Immature natural killer cell (primary cell): ENCODE measurements around the gene IMMP2L. TPM values are rescaled to one million over a fixed set of nuclear protein-coding genes. Genes with fewer than 3 reads are reported as not detected.

Experiments used
- DNase-seq, 3 donors: peaks; one replicate each; pipeline ENCODE4 v3.0.0; 2022; ENCODE audit warnings: mixed read lengths in 1 of 3
- H3K27ac Mint-ChIP-seq, 6 donors: one replicate each; pipeline ENCODE4 v1.8.0; 2020; ENCODE audit warnings: mixed read lengths in 6 of 6, mild to moderate bottlenecking in 5 of 6, inconsistent platforms in 4 of 6, moderate library complexity in 3 of 6
- H3K27me3 Mint-ChIP-seq, 3 donors: one replicate each; pipeline ENCODE4 v1.8.0; 2020 to 2021; ENCODE audit warnings: low read depth in 3 of 3, mild to moderate bottlenecking in 3 of 3, mixed read lengths in 3 of 3, moderate library complexity in 3 of 3, inconsistent platforms in 1 of 3
- H3K36me3 Mint-ChIP-seq, 3 donors: one replicate each; pipeline ENCODE4 v1.8.0; 2020; ENCODE audit warnings: mixed read lengths in 3 of 3, inconsistent platforms in 2 of 3, mild to moderate bottlenecking in 2 of 3
- H3K4me1 Mint-ChIP-seq, 2 donors: one replicate each; pipeline ENCODE4 v1.8.0; 2020; ENCODE audit warnings: inconsistent platforms in 2 of 2, mild to moderate bottlenecking in 2 of 2, mixed read lengths in 2 of 2, moderate library complexity in 1 of 2
- H3K4me3 Mint-ChIP-seq, 5 donors: one replicate each; pipeline ENCODE4 v1.8.0; 2020; ENCODE audit warnings: mild to moderate bottlenecking in 5 of 5, mixed read lengths in 5 of 5, inconsistent platforms in 3 of 5, moderate library complexity in 3 of 5
- H3K9me3 Mint-ChIP-seq, 6 donors: one replicate each; pipeline ENCODE4 v1.8.0; 2020; ENCODE audit warnings: mild to moderate bottlenecking in 6 of 6, mixed read lengths in 6 of 6, inconsistent platforms in 4 of 6, moderate library complexity in 3 of 6
- polyA plus RNA-seq, 3 donors: library from polyadenylated mRNA; unstranded; fragments of 300-500 nt; fragmentation: Illumina TruSeq; gene quantifications; one replicate each; pipeline ENCODE4 v1.2.3, GENCODE V29; 2021

The IMMP2L gene
- polyA plus RNA-seq, 3 donors from 2014 or later, result 17.0 to 20.7 TPM; not detected in 1

DNA sequence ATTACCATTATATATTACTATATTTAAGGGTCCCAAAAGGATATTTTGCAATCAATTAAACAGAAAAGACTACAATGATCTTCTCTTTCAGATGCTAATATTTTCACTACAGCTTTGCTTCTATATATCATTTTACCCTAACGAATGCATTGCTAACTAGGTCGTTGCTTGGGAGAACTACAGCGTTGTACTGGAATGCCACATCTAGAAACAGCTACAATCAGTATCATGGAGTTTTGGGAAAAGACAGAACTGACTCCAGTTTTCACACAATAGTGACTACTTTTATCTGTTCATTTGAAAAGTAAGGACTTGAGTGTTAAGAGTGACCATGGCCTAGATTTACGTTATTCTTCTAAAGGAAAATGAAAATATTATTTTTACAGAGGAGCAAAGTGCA lies 432.9 kb downstream of the IMMP2L start:
- no peak for DNase-seq
- peaks cover 0 to 2% (median 0%) of the 10 kb centered on the region in 3 donors for H3K27me3 Mint-ChIP-seq
- peaks cover 0 to 3% (median 0%) of the 10 kb centered on the region in 6 donors for H3K9me3 Mint-ChIP-seq
- no peaks in the 10 kb centered on the region for H3K36me3 Mint-ChIP-seq
- no peak overlapping the region for H3K27ac Mint-ChIP-seq
- no peaks in the 10 kb centered on the region for H3K4me1 Mint-ChIP-seq
- H3K4me3 Mint-ChIP-seq, result no peak overlapping the region

DNA sequence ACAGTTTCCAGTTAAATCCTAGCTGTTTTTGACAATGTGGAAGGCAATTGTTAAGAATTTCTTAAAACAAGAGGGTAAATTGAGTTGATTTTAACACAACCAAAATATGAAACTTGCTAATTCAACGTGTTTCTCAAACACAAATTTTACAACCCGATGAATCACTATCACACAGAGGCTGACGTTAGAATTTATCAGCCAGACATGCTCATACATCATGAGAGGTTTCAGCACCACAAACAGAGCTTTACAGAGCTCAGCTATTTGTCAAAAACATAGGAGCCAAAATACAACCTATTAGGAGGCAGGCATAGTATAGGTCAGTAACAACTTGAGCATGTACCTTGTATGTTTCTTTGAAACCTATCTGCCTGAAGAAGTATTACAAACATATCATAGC lies 435.3 kb downstream of the IMMP2L start:
- DNase-seq, result no peak
- Mint-ChIP-seq H3K36me3 (no peaks in the 10 kb centered on the region), H3K27ac (no peak overlapping the region), H3K9me3 (peaks cover 0 to 9% (median 2%) of the 10 kb centered on the region in 6 donors), H3K27me3 (peaks cover 0 to 2% (median 0%) of the 10 kb centered on the region in 3 donors), H3K4me1 (no peaks in the 10 kb centered on the region), H3K4me3 (no peak overlapping the region)

- Mint-ChIP-seq H3K27me3 (peaks cover 0 to 3% (median 0%) of the 10 kb centered on the region in 3 donors), H3K36me3 (peaks cover 0 to 3% (median 0%) of the 10 kb centered on the region in 3 donors), H3K4me1 (no peaks in the 10 kb centered on the region), H3K4me3 (no peak overlapping the region), H3K27ac (no peak overlapping the region), H3K9me3 (peaks cover 0 to 6% (median 2%) of the 10 kb centered on the region in 6 donors)
- DNase-seq, result no peak
Measured at GRCh38 chr7:111115966-111116365, 446.3 kb downstream of the IMMP2L start.

- H3K36me3 Mint-ChIP-seq, result peaks cover 0 to 3% (median 0%) of the 10 kb centered on the region in 3 donors
- peaks cover 0 to 5% (median 2%) of the 10 kb centered on the region in 6 donors for H3K9me3 Mint-ChIP-seq
- no peak overlapping the region for H3K27ac Mint-ChIP-seq
- H3K27me3 Mint-ChIP-seq, result peaks cover 0 to 3% (median 0%) of the 10 kb centered on the region in 3 donors
- H3K4me3 Mint-ChIP-seq, result no peak overlapping the region
- no peak for DNase-seq
- no peaks in the 10 kb centered on the region for H3K4me1 Mint-ChIP-seq
Measured at GRCh38 chr7:111113263-111114017, 448.9 kb downstream of the IMMP2L start.

- peaks cover 0 to 3% (median 0%) of the 10 kb centered on the region in 3 donors for H3K36me3 Mint-ChIP-seq
- H3K27ac Mint-ChIP-seq, result no peak overlapping the region
- DNase-seq, result no peak
- no peak overlapping the region for H3K4me3 Mint-ChIP-seq
- peaks cover 0 to 5% (median 2%) of the 10 kb centered on the region in 6 donors for H3K9me3 Mint-ChIP-seq
- peaks cover 0 to 3% (median 0%) of the 10 kb centered on the region in 3 donors for H3K27me3 Mint-ChIP-seq
- no peaks in the 10 kb centered on the region for H3K4me1 Mint-ChIP-seq
Measured at GRCh38 chr7:111112439-111112838, 449.9 kb downstream of the IMMP2L start.

GRCh38 chr7:111108496-111108895 lies 453.8 kb downstream of the IMMP2L start:
- DNase-seq, result no peak
- Mint-ChIP-seq H3K27me3 (peaks cover 0 to 3% (median 3%) of the 10 kb centered on the region in 3 donors), H3K36me3 (peaks cover 0 to 3% (median 0%) of the 10 kb centered on the region in 3 donors), H3K4me3 (no peak overlapping the region), H3K27ac (no peak overlapping the region), H3K9me3 (peaks cover 0 to 5% (median 2%) of the 10 kb centered on the region in 6 donors), H3K4me1 (no peaks in the 10 kb centered on the region)

- Mint-ChIP-seq H3K9me3 (peaks cover 0 to 6% (median 3%) of the 10 kb centered on the region in 6 donors), H3K4me1 (no peaks in the 10 kb centered on the region), H3K4me3 (no peak overlapping the region), H3K27me3 (peaks cover 0 to 3% (median 3%) of the 10 kb centered on the region in 3 donors), H3K27ac (no peak overlapping the region), H3K36me3 (peaks cover 0 to 3% (median 0%) of the 10 kb centered on the region in 3 donors)
- no peak for DNase-seq
Measured at GRCh38 chr7:111108000-111108399, 454.3 kb downstream of the IMMP2L start.

DNA sequence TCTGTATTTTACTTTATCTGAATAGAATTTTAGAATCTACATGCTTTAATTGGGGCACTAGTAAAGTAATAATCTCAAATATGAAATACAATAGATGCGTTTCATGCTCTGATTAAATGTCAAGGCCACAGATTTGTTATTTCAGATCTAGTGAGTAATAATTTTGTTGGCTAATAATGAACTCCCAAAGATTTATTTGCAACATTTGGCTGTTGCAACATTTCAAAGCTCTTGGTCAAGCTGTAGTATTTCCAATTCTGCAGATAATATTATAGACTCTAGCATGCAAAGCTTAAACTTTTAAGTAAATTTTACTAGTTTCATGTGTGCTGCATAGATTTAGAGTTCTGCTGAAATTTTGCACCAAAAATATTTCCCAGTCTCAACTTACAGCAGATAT lies 454.7 kb downstream of the IMMP2L start:
- H3K9me3 Mint-ChIP-seq, result peaks cover 0 to 6% (median 3%) of the 10 kb centered on the region in 6 donors
- H3K4me1 Mint-ChIP-seq, result no peaks in the 10 kb centered on the region
- no peak overlapping the region for H3K27ac Mint-ChIP-seq
- H3K36me3 Mint-ChIP-seq, result peaks cover 0 to 3% (median 0%) of the 10 kb centered on the region in 3 donors
- H3K27me3 Mint-ChIP-seq, result peaks cover 0 to 3% (median 3%) of the 10 kb centered on the region in 3 donors
- no peak overlapping the region for H3K4me3 Mint-ChIP-seq
- no peak for DNase-seq

DNA sequence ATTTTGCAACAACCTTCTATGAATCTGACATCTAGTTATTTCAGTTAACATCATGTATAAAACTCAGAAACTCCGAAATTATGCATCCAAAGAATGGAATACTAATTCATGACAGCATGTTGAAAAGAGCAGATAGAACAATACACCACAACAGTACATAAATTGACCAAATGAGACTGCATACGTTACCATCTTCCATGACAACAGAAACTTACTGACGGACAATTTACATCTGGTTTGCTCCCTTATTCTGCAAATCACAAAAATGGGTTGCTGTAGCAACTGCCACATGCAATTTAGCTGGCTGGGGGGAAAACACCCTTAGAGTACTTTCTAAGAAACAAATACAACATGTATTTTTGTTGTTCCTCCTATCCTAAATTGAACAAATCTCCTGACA lies 457.0 kb downstream of the IMMP2L start:
- H3K27me3 Mint-ChIP-seq, result peaks cover 0 to 3% (median 0%) of the 10 kb centered on the region in 3 donors
- no peaks in the 10 kb centered on the region for H3K36me3 Mint-ChIP-seq
- H3K4me3 Mint-ChIP-seq, result no peak overlapping the region
- no peak overlapping the region for H3K27ac Mint-ChIP-seq
- no peaks in the 10 kb centered on the region for H3K4me1 Mint-ChIP-seq
- peaks cover 0 to 5% (median 0%) of the 10 kb centered on the region in 6 donors for H3K9me3 Mint-ChIP-seq
- DNase-seq, result no peak

- DNase-seq, result no peak
- Mint-ChIP-seq H3K4me3 (no peak overlapping the region), H3K27ac (no peak overlapping the region), H3K36me3 (no peaks in the 10 kb centered on the region), H3K4me1 (no peaks in the 10 kb centered on the region), H3K9me3 (peaks cover 0 to 5% (median 0%) of the 10 kb centered on the region in 6 donors), H3K27me3 (peaks cover 0 to 3% (median 0%) of the 10 kb centered on the region in 3 donors)
Measured at GRCh38 chr7:111104710-111105109, 457.6 kb downstream of the IMMP2L start.

DNA sequence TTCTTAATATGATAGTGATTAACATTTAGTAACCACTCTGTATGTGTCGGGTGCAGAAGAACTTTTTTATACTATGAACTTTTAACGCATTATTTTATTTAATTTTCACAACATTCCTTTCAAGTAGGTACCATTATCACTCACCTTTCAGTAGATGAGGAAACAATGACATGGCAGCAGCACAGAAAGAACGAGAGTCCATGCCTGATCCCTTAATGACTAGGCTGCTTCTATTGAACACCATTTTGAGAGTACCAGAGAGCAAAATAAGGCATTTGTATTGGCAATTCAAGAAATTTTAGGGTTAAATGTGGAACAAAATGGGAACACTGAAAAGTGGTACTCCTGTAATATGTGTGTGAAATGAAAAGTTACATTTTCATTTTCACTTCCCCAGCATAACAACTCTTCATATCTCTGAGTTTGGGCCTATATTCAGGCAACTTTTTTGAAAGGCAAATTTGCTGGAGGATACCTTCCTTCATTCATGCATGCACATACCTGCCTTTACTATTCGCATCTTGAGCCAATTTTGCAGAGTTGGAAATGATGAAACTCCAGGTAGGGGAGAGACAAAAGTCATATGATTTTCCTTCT lies 458.5 kb downstream of the IMMP2L start:
- Mint-ChIP-seq H3K4me3 (no peak overlapping the region), H3K27me3 (peaks cover 0 to 3% (median 0%) of the 10 kb centered on the region in 3 donors), H3K27ac (no peak overlapping the region), H3K4me1 (no peaks in the 10 kb centered on the region), H3K9me3 (peaks cover 0 to 3% (median 0%) of the 10 kb centered on the region in 6 donors), H3K36me3 (no peaks in the 10 kb centered on the region)
- no peak for DNase-seq

- H3K9me3 Mint-ChIP-seq, result peaks cover 0 to 3% (median 0%) of the 10 kb centered on the region in 6 donors
- H3K4me3 Mint-ChIP-seq, result no peak overlapping the region
- no peaks in the 10 kb centered on the region for H3K36me3 Mint-ChIP-seq
- peaks cover 0 to 3% (median 0%) of the 10 kb centered on the region in 3 donors for H3K27me3 Mint-ChIP-seq
- DNase-seq, result no peak
- no peaks in the 10 kb centered on the region for H3K4me1 Mint-ChIP-seq
- H3K27ac Mint-ChIP-seq, result no peak overlapping the region
Measured at GRCh38 chr7:111103136-111103535, 459.2 kb downstream of the IMMP2L start.

- no peak overlapping the region for H3K4me3 Mint-ChIP-seq
- no peak for DNase-seq
- no peaks in the 10 kb centered on the region for H3K4me1 Mint-ChIP-seq
- peaks cover 0 to 3% (median 0%) of the 10 kb centered on the region in 3 donors for H3K27me3 Mint-ChIP-seq
- H3K27ac Mint-ChIP-seq, result no peak overlapping the region
- H3K9me3 Mint-ChIP-seq, result peaks cover 0 to 3% (median 0%) of the 10 kb centered on the region in 6 donors
- H3K36me3 Mint-ChIP-seq, result no peaks in the 10 kb centered on the region
Measured at GRCh38 chr7:111101856-111102646, 460.2 kb downstream of the IMMP2L start.

DNA sequence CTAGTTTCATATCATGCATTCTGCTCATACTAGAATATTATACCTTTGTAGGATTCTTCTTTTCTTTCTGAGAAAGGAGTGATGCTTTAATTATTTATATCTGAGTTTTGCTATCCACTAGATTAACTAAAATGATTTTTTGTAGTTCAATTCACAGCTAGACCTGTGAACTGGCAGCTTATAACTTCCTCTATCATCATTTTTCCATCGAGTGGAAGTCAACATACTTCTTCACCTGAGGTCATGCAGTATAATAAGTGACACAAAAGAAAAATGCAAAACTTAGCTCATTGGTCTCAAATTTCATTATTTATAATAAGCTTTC lies 463.4 kb downstream of the IMMP2L start:
- H3K27ac Mint-ChIP-seq, result no peak overlapping the region
- no peak overlapping the region for H3K4me3 Mint-ChIP-seq
- H3K4me1 Mint-ChIP-seq, result no peaks in the 10 kb centered on the region
- no peak for DNase-seq
- H3K27me3 Mint-ChIP-seq, result peaks cover 0 to 2% (median 0%) of the 10 kb centered on the region in 3 donors
- H3K36me3 Mint-ChIP-seq, result no peaks in the 10 kb centered on the region
- H3K9me3 Mint-ChIP-seq, result peaks cover 0 to 3% (median 0%) of the 10 kb centered on the region in 6 donors
